Measurements from ENCODE around the gene NHERF2.

The NHERF2 gene

GRCh38 chr16:2066139-2066538 is 39.4 kb downstream of the NHERF2 start:
- no peak for DNase-seq

- DNase-seq, result no peak
Measured at GRCh38 chr16:2070576-2071453, 44.1 kb downstream of the NHERF2 start.

GRCh38 chr16:2071454-2072202 is 44.9 kb downstream of the NHERF2 start:
- no peak for DNase-seq

GRCh38 chr16:2072926-2073325 is 46.2 kb downstream of the NHERF2 start:
- DNase-seq, result no peak

- no peak for DNase-seq
Measured at GRCh38 chr16:2074071-2074470, 47.4 kb downstream of the NHERF2 start.

- no peak for DNase-seq
Measured at GRCh38 chr16:2075631-2076030, 48.9 kb downstream of the NHERF2 start.

- no peak for DNase-seq
Measured at GRCh38 chr16:2076072-2076865, 49.6 kb downstream of the NHERF2 start.

- no peak for DNase-seq
Measured at GRCh38 chr16:2077016-2077415, 50.3 kb downstream of the NHERF2 start.

- DNase-seq, result no peak
Measured at GRCh38 chr16:2077696-2078095, 51.0 kb downstream of the NHERF2 start.

- DNase-seq, result no peak
Measured at GRCh38 chr16:2078096-2078495, 51.4 kb downstream of the NHERF2 start.

- no peak for DNase-seq
Measured at GRCh38 chr16:2078691-2079090, 52.0 kb downstream of the NHERF2 start.

GRCh38 chr16:2079311-2079800 is 52.7 kb downstream of the NHERF2 start:
- no peak for DNase-seq

- DNase-seq, result no peak
Measured at GRCh38 chr16:2079991-2080390, 53.3 kb downstream of the NHERF2 start.

- DNase-seq, result no peak
Measured at GRCh38 chr16:2081201-2082084, 54.7 kb downstream of the NHERF2 start.

- no peak for DNase-seq
Measured at GRCh38 chr16:2082171-2082982, 55.7 kb downstream of the NHERF2 start.

- no peak for DNase-seq
Measured at GRCh38 chr16:2082983-2083364, 56.3 kb downstream of the NHERF2 start.

GRCh38 chr16:2083409-2083808 is 56.7 kb downstream of the NHERF2 start:
- no peak for DNase-seq

GRCh38 chr16:2083876-2084780 is 57.4 kb downstream of the NHERF2 start:
- DNase-seq, result no peak

GRCh38 chr16:2084895-2085625 is 58.4 kb downstream of the NHERF2 start:
- no peak for DNase-seq

Data from 8988T (cell line).